Heart left ventricle (tissue), 16 donors: ENCODE results near the gene TTLL11. TPM values are rescaled to one million over a fixed set of nuclear protein-coding genes. Genes with fewer than 3 reads are reported as not detected.

ENCODE experiments used
- ATAC-seq, 4 donors: fragments of 200-7000 bp; cut with Tn5 transposase; one replicate each; pipeline ENCODE4 v1.9.1; 2020 to 2022; ENCODE audit warnings: moderate library complexity in 4 of 4, mild to moderate bottlenecking in 3 of 4, moderate number of reproducible peaks in 1 of 4
- DNase-seq, 5 donors: peaks; one replicate each; pipeline ENCODE4 v3.0.0-alpha.2; 2020
- H3K27ac ChIP-seq, 12 donors: fragments of 200-600 bp; sonication (generic) in 4 of 12; one replicate each; pipeline versions ENCODE4 v1.5.0 to v1.8.0; 2016 to 2022; ENCODE audit warnings: mild to moderate bottlenecking in 2 of 12
- H3K27me3 ChIP-seq, 9 donors: fragments of 200-600 bp; sonication (generic) in 2 of 9; one replicate each; pipeline versions ENCODE4 v1.5.1 to v1.8.0; 2016 to 2022; ENCODE audit warnings: mild to moderate bottlenecking in 3 of 9
- H3K36me3 ChIP-seq, 9 donors: fragments of 200-600 bp; sonication (generic) in 2 of 9; one replicate each; pipeline versions ENCODE4 v1.5.0 to v1.8.0; 2018 to 2022; ENCODE audit warnings: mild to moderate bottlenecking in 2 of 9
- H3K4me1 ChIP-seq, 12 donors: fragments of 200-600 bp; sonication (generic) in 4 of 12; one replicate each; pipeline versions ENCODE4 v1.5.0 to v1.8.0; 2016 to 2022; ENCODE audit warnings: mild to moderate bottlenecking in 3 of 12
- H3K4me3 ChIP-seq, 12 donors: fragments of 200-600 bp; sonication (generic) in 4 of 12; one replicate each; pipeline versions ENCODE4 v1.5.0 to v1.8.0; 2017 to 2022; ENCODE audit warnings: mild to moderate bottlenecking in 9 of 12, moderate library complexity in 4 of 12
- H3K9me3 ChIP-seq, 12 donors: fragments of 200-600 bp; sonication (generic) in 4 of 12; one replicate each; pipeline versions ENCODE4 v1.5.0 to v1.8.0; 2016 to 2022; ENCODE audit warnings: mild to moderate bottlenecking in 1 of 12
- CTCF ChIP-seq, 12 donors: fragments of 200-600 bp; sonication (generic) in 4 of 12; IDR thresholded peaks; one replicate each; pipeline versions ENCODE4 v1.5.0 to v1.8.0; 2018 to 2022; ENCODE audit warnings: antibody characterized with exemption in 12 of 12, mild to moderate bottlenecking in 5 of 12
- POLR2A ChIP-seq, 2 donors: fragments of 450-650 bp; IDR thresholded peaks; one replicate each; pipeline ENCODE4 v1.6.1; 2017; ENCODE audit warnings: antibody characterized with exemption in 2 of 2, mild to moderate bottlenecking in 2 of 2, moderate library complexity in 2 of 2
- WGBS, 4 donors: extraction: QIAGEN DNeasy Blood & Tissue Kit in 2 of 4; methylation state at CpG; one replicate each; pipeline versions ENCODE4 v1.1.5 to v1.1.7; 2013 to 2018; 5-methylcytosine and 5-hydroxymethylcytosine counted together
- intact Hi-C, 10 donors: fragments of 100-400 bp; cut with DNase I; formaldehyde crosslinking; loops; one replicate each; pipeline versions ENCODE4 v1.11.1 to v1.14.2; 2022
- polyA plus RNA-seq, 2 donors: library from polyadenylated mRNA; stranded (reverse); fragments of 200-250 nt; gene quantifications; one replicate each; pipeline ENCODE4 v1.2.3, GENCODE V29; 2013
- total RNA-seq, 9 donors: library from RNA; depleted of rRNA in 2 of 9; stranded (reverse); fragments of >200 nt in 2 of 9; fragmentation: NEBNext Ultra II Directional in 3 of 9; extraction: Animal tissue kit (Norgen Biotek cat#: 25700) in 3 of 9; gene quantifications; one replicate each; pipeline versions ENCODE4 v1.1.0 to v1.2.4, GENCODE V29; 2016 to 2023
- donor health status: ischemic (EF 13 %, LVEDD 7.1; RV severe dilation, severe dysfunction).
- donor health status: healthy with polysubstance abuse.
- donor health status: DM: no; HTN: yes; CAD: no.
- donor health status: DM: no; HTN: no; CAD: no.
- donor health status: ischemic (EF 25% LVEDD 6.9; RV normal size, moderate dysfunction).
- donor health status: ischemic (EF 25% LVEDD 5.7; RV mildly dilated, moderate dysfunction).
- donor health status: healthy.
- donor health status: DM: yes; HTN: yes; CAD: no.
- donor health status: ischemic (EF 35%, LVEDD 5.7; RV mildly dilated, moderate dysfunction).
- donor health status: nonischemic (EF 11% LVEDD 7.7; RV severe dilation, severe dysfunction).
- donor health status: DM: yes; HTN: yes; CAD: no.
- donor health status: PGD.
- donor health status: ischemic (EF 29% LVEDD 5.4; RV normal size, mild dysfunction).
- donor health status: nonischemic (EF 23%, LVEDD 6.1; RV moderate dilation, normal function).

Gene TTLL11
- total and polyA plus RNA-seq, 11 donors = 2.7 to 10.9 (median 7.9) TPM

- Histone ChIP-seq H3K4me3 (no peak overlapping the region), H3K36me3 (no peaks in the 10 kb centered on the region), H3K9me3 (peaks cover 0 to under 1% (median 0%) of the 10 kb centered on the region in 12 donors), H3K27ac (no peak overlapping the region), H3K27me3 (no peaks in the 10 kb centered on the region), H3K4me1 (peaks cover 0 to 5% (median 0%) of the 10 kb centered on the region in 12 donors)
- DNase-seq (no peak), ATAC-seq (no peak)
- WGBS, 4 donors = 88 to 92% (median 90%) methylated on average over 3 of the region's 3 CpGs
- intact Hi-C loops = no loop called here
- TF ChIP-seq POLR2A (IDR thresholded peaks at IDR 0.05) (no peak), CTCF (IDR thresholded peaks at IDR 0.05) (no peak)
These were observed 282.6 kb downstream of the TTLL11 start for GRCh38 chr9:121810489-121810888.

GRCh38 chr9:121809356-121810050 lies 283.6 kb downstream of the TTLL11 start:
- ATAC-seq (no peak), DNase-seq (no peak)
- TF ChIP-seq POLR2A (IDR thresholded peaks at IDR 0.05) (no peak), CTCF (IDR thresholded peaks at IDR 0.05) (no peak)
- Histone ChIP-seq H3K27me3 (no peaks in the 10 kb centered on the region), H3K27ac (no peak overlapping the region), H3K9me3 (peaks cover 0 to 10% (median under 1%) of the 10 kb centered on the region in 12 donors), H3K4me3 (no peak overlapping the region), H3K36me3 (no peaks in the 10 kb centered on the region), H3K4me1 (peaks cover 0 to 5% (median 0%) of the 10 kb centered on the region in 12 donors)
- intact Hi-C loops = no loop called here
- 87 to 93% (median 91%) methylated on average over 15 of the region's 15 CpGs for WGBS, 4 donors

GRCh38 chr9:121808781-121809180 lies 284.3 kb downstream of the TTLL11 start:
- WGBS, 4 donors = 67 to 95% (median 75%) methylated on average over 4 of the region's 4 CpGs
- Histone ChIP-seq H3K27me3 (no peaks in the 10 kb centered on the region), H3K36me3 (no peaks in the 10 kb centered on the region), H3K9me3 (peaks cover 0 to 15% (median 5%) of the 10 kb centered on the region in 12 donors), H3K4me3 (no peak overlapping the region), H3K27ac (no peak overlapping the region), H3K4me1 (peaks cover 0 to 5% (median 0%) of the 10 kb centered on the region in 12 donors)
- intact Hi-C loops = no loop called here
- DNase-seq (no peak), ATAC-seq (peak in 1 of 4 donors; percentile 16)
- TF ChIP-seq POLR2A (IDR thresholded peaks at IDR 0.05) (no peak), CTCF (IDR thresholded peaks at IDR 0.05) (no peak)

- H3K27me3 ChIP-seq = no peaks in the 10 kb centered on the region
- DNase-seq = peak in 1 of 5 donors; percentile 37
- H3K4me3 ChIP-seq = no peak overlapping the region
- intact Hi-C loops = no loop called here
- peaks cover 0 to 5% (median 0%) of the 10 kb centered on the region in 12 donors for H3K4me1 ChIP-seq
- 66 to 73% (median 70%) methylated on average over 16 of the region's 16 CpGs for WGBS, 4 donors
- ATAC-seq = peak in 1 of 4 donors; percentile 30
- peaks cover 0 to 15% (median 5%) of the 10 kb centered on the region in 12 donors for H3K9me3 ChIP-seq
- TF ChIP-seq POLR2A (IDR thresholded peaks at IDR 0.05) = no peak
- TF ChIP-seq CTCF (IDR thresholded peaks at IDR 0.05) = peak in 3 of 12 donors; percentile 13 to 24 (median 15)
- H3K27ac ChIP-seq = no peak overlapping the region
- H3K36me3 ChIP-seq = no peaks in the 10 kb centered on the region
These were observed 285.3 kb downstream of the TTLL11 start for GRCh38 chr9:121807823-121808278.
